Cortex of kidney (tissue), 1 donor: ENCODE measurements around the gene AP5S1.
"Not testable (repeated sequence)": the region's sequence is repeated elsewhere in the genome, so short reads cannot be mapped to it uniquely, and the experiment has no call there.

Source experiments
- DNase-seq: peaks from one replicate; lab custom pipeline; 2025; lab: John Stamatoyannopoulos, UW

Gene AP5S1

DNA sequence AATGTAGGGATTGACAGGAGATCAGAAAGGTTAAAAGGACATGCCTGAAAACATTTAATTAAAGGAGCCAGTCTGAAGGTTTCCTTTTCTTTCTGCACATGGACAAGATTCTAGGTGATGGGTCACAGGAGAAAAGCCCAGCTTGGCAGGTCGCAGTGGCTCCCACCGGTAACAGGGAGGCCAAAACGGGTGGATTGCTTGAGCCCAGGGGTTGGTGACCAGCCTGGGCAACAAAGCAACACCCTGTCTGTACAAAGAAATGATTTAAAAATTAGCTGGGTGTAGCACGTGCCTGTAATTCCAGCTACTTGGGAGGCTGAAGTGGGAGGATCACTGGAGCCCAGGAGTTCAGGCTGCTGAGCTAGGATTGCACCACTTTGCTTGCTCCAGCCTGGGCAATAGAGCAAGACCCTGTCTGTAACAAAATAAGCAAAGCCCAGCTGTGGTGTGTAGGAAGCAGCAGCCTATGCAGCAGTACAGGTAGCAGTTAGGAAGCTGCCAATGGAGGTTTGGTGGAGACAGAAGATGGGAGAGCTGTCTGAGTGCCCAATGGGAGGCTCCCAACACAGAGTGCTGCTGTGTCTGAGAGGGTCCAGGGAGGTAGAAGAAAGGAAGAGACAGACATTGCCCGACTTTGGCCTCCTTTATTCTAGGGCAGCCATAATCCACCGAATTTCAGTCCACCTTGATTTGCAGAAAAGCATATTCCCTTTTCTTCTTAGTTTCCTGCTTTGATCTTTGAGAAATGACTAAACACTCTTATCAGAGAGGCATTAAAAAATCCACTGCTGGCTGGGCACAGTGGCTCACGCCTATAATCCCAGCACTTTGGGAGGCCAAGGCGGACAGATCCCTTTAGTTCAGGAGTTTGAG lies 7.1 kb upstream of the AP5S1 start:
- DNase-seq = no peak

DNA sequence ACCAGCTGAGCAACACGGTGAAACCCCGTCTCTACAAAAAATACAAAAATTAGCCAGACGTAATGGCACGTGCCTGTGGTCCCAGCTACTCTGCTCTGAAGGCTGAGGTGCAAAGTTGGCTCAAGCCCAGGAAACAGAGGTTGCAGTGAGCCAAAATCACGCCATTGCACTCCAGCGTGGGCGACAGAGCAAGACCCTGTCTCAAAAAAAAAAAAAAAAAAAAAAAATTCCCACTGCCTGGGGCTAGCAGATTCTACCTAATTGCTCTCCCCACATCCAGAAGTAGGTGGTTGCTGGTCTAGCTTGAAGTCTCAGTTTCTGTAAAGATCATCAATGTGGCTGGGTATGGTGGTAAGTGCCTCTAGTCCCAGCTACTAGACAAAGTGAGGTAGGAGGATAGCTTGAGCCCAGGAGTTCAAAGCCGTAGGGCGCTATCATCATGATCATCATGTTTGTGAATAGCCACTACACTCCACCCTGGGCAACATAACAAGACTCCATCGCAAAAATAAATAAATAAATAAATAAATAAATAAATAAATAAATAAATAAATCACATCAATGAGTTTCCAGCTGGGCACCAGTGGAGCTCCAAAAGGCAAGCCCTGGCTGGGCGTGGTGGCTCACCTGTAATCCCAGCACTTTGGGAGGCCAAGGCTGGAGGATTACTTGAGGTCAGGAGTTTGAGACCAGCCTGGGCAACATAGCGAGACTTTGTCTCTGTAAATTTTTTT lies 6.3 kb upstream of the AP5S1 start:
- DNase-seq = no peak

DNA sequence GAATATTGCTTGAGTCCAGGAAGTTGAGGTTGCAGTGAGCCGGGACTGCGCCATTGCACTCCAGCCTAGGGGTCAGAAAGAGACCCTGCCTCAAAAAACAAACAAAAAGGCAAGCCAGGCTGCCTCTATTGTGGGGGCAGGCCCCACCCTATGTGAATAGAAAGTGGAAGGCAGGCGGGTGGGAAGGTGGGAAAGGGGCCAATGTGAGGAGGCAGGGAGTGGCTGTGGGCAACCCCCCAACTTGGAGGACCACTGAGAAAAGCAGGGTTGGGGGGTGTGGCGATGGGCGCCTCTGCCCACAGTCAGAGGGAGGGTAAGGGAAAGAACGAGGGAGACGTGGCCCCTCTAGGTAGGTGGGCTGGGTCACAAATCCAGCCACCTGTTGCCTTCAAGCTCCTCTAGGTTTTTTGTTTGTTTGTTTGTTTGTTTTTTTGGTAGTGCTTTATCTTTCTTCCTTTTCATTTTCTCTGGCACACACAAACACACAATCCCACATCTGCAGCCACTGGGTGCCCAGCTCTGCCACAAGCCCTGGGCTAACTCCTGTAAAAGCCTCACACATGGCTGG lies 5.3 kb upstream of the AP5S1 start:
- DNase-seq = no peak

DNA sequence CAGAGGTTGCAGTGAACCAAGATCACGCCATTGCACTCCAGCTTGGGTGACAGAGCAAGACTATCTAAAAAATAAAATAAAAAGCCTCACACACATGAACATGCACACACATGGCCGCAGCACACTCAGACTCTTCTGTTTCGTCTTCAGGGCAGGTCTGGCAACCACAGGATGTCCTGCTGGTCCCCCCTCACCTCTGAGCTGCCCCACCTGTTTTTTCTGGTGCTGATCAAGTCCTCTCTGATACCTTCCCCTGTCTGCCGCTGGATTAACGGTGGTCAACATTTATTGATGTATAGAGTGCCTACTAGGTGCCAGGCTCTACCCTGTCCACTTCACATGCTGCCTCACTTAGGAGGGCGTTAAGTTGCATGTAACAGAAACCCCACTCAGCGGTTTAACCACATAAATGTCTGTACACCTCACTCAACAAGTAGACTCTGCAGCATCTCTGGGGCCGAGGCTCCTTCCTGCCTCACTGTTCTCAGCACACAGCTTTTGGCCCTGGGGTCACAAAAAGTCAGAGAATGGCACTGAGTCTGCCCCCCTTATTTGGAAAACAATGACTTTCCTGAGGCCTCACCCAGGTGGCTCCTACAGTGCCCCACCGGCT lies 4.5 kb upstream of the AP5S1 start:
- no peak for DNase-seq

DNA sequence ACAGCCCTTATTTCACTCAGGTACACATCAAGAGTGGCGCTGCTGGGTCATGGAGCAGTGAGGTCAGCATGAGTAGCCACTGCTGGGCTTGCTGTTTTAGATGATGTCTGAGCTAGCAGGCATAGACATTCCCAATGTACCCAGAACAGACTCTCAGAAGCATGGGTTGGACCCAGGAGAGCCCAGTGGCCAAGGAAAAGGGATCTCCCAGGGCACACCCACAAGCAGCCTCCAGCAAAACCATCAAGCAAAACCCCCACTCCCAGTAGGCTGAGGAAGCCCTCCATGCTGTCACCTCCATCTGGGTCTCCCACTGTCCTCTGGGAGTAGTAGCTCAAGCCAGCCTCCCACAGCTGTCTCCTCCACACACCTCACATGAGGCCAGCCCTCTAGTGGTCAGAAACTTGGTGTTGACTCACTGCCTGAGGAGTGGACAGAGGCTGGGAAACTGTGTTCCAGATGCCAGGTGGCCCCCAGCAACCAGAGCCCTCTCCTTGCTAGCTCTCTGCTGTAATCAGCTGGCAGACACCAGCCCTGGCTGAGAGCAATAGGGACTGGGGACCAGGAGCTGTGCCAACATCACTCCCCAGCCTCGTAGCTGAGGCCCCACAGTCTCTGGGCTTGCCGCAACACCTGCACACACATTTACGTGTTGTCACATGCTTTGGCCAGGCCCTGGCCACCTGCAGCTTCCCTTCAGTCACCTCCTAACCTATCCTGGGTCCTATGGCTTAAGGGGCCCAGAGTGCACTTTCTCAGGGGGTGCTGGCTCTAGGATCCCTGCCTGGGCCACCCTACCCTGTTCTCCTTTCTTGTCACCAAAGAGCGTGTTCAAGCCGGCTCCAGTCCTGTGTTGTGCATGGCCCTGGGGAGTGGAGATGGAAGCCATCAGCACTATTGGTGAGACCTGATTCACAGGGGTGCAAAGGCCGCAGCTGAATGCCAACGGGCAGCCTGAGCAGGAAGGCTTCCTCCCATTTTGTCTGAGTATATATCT lies 1.9 kb upstream of the AP5S1 start:
- DNase-seq = no peak

DNA sequence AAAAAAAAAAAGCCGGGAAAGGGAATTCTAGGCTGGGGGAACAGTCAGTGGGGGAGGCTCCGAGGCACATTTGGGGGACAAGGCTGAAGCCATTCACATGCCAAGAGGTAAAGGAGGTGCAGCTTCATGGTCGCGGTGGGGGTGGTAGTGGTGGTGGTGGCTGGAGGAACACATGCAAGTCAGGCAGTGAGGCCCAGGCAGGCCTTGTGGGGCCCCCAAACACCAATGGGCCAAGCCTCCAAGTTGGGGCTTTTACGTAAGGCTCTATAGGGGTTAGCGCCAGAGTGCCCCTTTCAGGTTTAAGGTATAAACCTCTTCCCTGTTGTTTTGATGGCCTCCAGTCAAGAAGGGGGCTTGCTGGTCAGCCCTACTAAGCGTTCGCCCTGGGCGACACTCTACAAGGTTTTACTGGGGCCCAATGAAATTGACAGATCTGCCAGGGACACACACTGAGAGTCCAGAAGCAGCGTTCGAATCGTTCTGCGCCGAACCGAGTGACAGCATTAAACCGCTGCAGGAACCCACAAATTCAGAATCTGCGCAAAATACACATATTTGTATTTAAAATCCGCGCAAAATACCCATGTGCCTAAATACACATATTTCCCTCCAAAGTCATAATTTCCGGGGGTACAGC lies 818 bp upstream of the AP5S1 start:
- no peak for DNase-seq

DNA sequence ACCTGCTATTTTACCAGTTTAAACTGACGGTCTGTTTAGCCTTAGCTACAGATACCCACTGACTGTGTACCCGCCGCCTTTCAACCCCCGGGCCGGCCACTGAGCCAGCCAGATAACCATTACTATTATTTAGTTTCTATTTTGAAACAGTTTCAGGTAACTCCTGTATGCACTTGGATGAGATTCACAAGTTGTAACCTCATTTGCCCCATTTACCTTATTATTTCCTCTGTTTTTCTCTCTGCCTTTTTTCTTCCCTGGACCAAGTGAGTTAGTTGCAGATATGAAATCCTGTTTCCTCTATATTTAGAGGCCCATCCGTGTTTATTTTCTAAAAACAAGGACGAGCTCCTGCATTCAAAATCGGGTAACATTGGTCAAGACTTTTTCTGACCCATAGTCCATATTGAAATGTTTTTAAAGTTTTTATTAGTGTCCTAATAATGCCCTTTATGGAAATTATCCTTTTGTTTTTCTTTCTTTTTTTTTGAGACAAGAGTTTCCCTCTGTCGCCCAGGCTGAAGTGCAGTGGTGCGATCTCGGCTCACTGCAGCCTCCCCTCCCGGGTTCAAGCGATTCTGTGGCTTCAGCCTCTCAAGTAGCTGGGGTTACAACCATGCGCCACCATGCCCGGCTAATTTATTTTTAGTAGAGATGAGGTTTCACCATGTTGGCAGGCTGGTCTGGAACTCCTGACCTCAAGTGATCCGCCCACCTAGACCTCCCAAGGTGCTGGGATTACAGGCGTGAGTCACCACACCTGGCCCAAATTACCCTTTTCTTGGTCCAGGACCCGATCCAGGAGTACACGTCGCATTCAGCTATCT lies 767 bp downstream of the AP5S1 start:
- no peak for DNase-seq

DNA sequence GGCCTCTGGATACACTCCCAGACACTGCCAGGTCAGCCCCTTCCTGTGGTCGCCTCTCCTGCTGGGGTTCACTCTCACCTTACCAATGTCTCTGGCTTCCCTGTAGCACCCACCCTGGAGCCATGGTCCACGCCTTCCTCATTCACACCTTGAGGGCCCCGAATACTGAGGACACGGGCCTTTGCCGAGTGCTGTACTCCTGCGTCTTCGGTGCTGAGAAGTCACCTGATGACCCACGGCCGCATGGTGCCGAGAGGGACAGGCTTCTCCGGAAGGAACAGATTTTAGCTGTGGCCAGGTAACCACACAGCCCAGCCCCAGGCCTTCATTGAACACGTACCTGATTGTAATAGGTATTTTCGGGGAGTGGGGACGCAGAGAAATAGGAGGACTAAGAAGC lies 1.6 kb downstream of the AP5S1 start:
- no peak for DNase-seq

DNA sequence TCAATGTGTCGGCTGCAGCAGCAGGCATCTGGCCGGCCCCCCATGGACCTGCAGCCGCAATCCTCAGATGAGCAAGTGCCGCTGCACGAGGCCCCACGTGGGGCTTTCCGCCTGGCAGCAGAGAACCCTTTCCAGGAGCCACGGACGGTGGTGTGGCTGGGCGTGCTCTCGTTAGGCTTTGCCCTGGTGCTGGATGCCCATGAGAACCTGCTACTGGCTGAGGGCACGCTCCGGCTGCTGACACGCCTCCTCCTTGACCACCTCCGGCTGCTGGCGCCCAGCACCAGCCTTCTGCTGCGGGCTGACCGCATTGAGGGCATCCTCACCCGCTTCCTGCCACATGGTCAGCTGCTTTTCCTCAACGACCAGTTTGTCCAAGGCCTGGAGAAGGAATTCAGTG lies 3.5 kb downstream of the AP5S1 start:
- DNase-seq = no peak

DNA sequence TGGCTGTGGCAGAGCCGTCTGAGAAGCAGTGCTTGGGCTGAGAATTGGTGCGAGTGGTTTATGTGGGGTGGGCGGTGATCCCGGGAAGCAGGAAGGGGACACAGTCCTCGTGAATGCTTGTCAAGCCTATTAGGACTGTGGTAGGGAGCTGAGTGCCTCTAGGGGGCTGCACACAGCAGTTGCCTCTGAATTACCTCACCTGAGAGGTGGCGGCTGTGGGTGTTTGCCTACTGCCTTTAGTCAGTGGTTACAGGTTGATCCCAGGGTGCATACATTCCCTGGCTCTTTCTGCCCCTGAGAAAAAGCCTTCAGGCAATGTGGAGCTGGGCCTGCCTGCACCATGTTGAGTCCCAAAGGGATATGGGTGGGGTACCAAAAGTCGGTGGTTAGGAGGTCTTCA lies 5.2 kb downstream of the AP5S1 start:
- DNase-seq = no peak

DNA sequence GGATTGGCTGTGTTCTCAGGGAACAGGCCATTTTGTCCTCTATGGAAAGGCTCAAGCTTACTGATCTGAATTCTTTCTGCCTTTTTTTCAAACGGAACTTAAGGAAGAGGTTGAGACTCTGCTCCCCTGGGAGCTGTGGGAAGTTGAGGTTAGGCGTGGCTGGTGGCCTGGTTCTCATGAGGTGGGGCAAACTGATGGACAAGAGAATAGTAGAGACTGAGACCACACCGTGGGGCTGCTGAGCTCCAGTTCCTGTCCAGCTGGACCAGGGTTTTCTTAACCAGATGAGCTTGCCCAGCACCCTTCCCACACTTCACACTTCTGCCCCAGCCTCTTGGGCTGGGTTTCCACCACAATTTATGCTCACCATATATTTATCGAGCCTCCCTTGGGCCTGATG lies 6.1 kb downstream of the AP5S1 start:
- DNase-seq = no peak

DNA sequence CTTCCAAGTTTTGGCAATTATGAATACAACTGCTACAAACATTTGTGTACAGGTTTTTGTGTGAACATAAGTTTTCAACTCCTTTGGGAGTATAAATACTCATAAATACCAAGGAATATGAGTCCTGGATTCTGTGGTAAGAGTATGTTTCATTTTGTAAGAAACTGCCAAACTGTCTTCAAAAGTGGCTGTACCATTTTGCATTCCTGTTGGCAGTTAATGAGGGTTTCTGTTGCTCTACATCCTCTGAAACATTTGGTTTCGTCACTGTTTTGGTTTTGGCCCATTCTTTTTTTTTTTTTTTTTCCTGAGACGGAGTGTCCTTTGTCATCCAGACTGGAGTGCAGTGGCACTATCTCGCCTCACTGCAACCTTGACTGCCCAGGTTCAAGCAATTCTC lies 8.5 kb downstream of the AP5S1 start:
- no peak for DNase-seq

DNA sequence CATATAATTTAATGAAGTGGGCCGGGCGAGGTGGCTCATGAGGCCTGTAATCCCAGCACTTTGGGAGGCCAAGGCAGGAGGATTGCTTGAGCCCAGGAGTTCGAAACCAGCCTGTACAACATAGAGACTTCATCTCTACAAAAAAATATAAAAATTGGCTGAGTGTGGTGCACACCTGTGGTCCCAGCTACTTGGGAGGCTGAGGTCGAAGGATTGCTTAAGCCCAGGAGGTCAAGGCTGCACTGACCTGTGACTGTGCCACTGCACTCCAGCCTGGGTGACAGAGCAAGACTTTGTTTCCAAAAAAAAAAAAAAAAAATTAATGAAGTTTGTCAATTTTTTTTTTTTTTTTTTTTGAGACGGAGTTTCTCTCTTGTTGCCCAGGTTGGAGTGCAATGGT lies 9.5 kb downstream of the AP5S1 start:
- DNase-seq = not testable (repeated sequence)

DNA sequence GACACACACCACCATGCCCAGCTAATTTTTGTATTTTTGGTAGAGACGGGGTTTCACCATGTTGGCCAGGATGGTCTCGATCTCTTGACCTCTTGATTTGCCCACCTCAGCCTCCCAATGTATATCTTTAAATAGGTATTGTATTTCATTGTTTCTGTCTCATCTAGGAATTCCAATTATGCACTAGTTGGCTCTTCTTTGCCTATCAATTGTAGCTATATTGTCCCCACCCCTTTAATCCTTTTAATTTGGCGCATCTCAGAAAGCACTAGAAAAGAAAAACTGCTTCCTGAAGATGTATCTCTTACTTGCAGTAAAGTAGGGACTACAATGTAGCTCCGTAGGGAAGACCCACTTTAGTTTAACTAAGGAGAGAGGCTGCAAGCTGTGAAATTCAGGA lies 15.8 kb downstream of the AP5S1 start:
- DNase-seq = no peak

DNA sequence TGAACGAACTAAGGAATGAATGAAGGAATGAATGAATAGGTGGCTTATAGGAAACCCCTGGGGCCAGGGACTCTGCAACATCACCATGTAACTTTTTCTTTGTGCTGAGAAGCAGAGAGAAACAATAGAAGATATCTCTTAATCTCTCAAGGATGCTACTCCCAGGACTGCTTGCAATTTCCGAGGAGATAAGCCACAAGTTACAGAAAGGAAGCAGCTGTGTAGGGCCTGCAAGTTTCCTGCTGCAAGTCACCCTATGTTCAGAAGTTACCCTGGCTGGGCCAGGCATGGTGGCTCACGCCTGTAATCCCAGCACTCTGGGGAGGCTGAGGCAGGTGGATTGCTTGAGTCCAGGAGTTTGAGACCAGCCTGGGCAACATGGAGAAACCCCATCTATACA lies 19.0 kb downstream of the AP5S1 start:
- no peak for DNase-seq

DNA sequence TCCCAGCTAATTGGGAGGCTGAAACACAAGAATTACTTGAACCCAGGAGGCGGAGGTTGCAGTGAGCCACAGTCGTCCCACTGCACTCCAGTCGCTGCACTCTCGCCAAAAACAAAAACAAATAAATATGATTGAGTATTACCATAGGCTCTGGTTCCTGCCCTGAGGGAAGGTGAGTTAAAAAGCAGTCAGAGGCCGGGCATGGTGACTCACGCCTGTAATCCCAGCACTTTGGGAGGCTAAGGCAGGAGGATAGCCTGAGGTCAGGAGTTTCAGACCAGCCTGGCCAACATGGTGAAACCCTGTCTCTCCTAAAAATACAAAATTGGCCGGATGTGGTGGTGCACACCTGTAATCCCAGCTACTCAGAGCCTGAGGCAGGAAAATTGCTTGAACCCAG lies 19.9 kb downstream of the AP5S1 start:
- not testable (repeated sequence) for DNase-seq

DNA sequence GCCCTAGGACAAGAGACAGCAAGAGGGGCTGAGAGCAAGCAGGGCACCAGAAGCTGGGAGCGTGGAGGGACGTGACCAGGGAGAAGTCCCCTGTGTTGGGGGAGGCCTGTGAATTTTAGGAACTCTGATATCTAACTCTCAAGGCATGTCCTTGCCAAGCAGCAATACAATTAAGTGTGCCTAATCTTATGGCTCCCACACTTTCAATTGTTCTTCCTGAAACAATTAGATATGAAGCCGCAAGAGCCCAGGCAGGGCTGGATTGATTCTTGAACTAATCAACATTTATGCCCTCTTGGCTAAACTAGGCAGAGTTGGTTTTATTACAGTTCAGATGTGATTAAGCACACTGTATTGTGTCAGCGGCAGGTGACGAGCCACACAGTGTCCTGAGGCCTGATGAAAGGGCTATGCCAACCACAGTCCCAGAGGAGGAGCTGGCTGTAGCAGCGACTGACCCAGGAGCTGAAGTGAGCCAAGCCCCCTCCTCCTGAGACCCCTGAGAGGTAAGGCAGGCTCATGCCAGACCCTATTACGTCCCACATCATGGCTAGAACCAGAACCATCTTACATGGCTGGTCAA lies 22.1 kb downstream of the AP5S1 start:
- DNase-seq = no peak

DNA sequence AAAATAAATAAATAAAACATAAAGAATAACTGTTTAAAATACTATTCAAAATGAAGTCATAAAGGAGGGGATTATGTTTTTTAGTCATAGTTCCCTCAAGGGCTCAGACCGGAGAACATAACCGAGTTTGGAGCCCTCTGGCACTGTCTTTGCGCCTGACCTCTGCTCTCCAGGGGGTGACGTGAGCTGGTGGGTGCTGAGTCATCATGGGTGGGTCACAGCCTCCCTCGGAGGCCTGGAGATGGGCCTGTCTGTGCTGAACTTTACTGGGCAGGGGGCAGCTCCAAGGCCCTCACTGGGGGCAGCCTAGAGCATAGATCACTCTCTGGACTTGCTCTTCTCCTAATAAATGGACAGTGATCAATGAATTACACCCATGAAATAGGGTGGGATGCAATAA lies 23.1 kb downstream of the AP5S1 start:
- no peak for DNase-seq

DNA sequence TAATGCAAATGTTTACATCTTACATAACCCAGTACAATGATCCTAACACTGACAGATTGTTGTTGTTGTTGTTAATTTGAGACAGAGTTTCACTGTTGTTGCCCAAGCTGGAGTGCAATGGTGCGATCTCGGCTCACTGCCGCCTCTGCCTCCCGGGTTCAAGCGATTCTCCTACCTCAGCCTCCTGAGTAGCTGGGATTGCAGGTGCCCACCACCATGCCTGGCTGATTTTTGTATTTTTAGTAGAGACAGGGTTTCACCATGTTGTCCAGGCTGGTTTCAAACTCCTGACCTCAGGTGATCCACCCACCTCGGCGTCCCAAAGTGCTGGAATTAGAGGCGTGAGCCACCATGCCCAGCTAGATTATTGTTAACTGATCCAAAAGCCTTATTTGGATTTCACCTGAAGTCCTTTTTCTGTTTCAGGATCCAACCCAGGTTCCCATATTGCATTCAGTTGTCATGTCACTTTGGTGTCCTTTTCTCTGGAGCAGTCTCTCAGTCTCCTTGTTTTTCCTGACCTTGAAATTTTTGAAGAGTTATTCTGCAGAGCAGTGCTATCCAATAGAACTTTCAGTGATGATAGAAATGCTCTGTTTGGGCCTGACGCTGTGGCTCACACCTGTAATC lies 23.8 kb downstream of the AP5S1 start:
- DNase-seq = not testable (repeated sequence)
